Measurements from ENCODE around the gene LARP1.

DNA sequence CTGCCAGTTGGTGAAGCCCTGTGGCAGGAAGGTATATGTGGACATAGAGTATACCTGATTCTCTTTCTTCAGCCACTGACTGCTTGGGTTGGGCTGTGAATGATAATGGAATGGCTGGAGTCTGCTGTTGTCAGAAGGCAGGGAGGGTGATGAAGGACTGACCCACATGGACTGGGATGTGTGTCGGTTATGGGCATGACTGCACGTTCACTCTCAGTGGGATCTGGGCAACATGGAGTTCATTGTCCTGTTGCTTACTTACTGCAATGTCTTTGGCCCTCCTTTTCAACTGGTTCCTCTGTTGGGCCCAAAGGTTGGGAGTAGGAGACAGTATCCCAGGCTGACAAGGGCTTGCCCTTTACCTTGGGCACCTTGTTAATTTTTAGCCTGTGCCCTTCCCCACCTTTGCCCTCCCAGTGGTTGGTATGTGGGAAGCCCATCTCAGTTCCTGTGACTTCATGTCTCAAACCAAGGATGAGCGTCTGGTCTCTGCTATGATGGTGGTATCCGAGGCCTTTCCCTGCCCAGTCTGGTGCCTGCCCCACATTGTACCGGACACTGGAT lies 60.6 kb downstream of the LARP1 start:
- TF ChIP-seq, protein P1, sequence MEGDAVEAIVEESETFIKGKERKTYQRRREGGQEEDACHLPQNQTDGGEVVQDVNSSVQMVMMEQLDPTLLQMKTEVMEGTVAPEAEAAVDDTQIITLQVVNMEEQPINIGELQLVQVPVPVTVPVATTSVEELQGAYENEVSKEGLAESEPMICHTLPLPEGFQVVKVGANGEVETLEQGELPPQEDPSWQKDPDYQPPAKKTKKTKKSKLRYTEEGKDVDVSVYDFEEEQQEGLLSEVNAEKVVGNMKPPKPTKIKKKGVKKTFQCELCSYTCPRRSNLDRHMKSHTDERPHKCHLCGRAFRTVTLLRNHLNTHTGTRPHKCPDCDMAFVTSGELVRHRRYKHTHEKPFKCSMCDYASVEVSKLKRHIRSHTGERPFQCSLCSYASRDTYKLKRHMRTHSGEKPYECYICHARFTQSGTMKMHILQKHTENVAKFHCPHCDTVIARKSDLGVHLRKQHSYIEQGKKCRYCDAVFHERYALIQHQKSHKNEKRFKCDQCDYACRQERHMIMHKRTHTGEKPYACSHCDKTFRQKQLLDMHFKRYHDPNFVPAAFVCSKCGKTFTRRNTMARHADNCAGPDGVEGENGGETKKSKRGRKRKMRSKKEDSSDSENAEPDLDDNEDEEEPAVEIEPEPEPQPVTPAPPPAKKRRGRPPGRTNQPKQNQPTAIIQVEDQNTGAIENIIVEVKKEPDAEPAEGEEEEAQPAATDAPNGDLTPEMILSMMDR (optimal IDR thresholded peaks at IDR 0.05 in 1 of 3, IDR thresholded peaks at IDR 0.05 in 1 of 3, conservative IDR thresholded peaks at IDR 0.05 in 1 of 3; ENCODE audit: extremely low read depth in 1 of 3, insufficient read depth in 2 of 3, low read length in 3 of 3), result no peak
- no peak for TF ChIP-seq EZH2 (IDR thresholded peaks at IDR 0.05; ENCODE audit: low read length)
